ENCODE data around the gene HLA-DQB2.

The HLA-DQB2 gene

GRCh38 chr6:32744776-32745175 lies 18.6 kb downstream of the HLA-DQB2 start:
- no peak for DNase-seq

- no peak for DNase-seq
Observed at GRCh38 chr6:32742374-32742773, 21.0 kb downstream of the HLA-DQB2 start.

GRCh38 chr6:32741031-32741960 lies 22.0 kb downstream of the HLA-DQB2 start, which contains the start of gene HLA-DQA2:
Gene HLA-DQA2 (plus strand): TSS chr6:32741391. CDS start chr6:32741444, 53 bp downstream.
- DNase-seq: no peak

GRCh38 chr6:32738126-32738525 lies 25.2 kb downstream of the HLA-DQB2 start:
- DNase-seq: no peak

- no peak for DNase-seq
Observed at GRCh38 chr6:32718879-32719278, 44.5 kb downstream of the HLA-DQB2 start.

- no peak for DNase-seq
Observed at GRCh38 chr6:32716396-32716795, 46.9 kb downstream of the HLA-DQB2 start.

- DNase-seq: no peak
Observed at GRCh38 chr6:32713241-32713640, 50.1 kb downstream of the HLA-DQB2 start.

GRCh38 chr6:32709625-32710024 lies 53.7 kb downstream of the HLA-DQB2 start:
- DNase-seq: no peak
